Hepatocyte (in vitro differentiated cells): ENCODE data around the gene ARHGAP30.

Experiments used
- CTCF ChIP-seq: fragments of 200-600 bp; sonication (generic); IDR thresholded peaks from 2 replicates; pipeline ENCODE4 v1.5.1; 2016; ENCODE audit warnings: antibody characterized with exemption, mild to moderate bottlenecking; ENCODE audit not compliant: poor library complexity
- EZH2 ChIP-seq: fragments of 200-600 bp; sonication (generic); IDR thresholded peaks from 2 replicates; pipeline ENCODE4 v1.6.1; 2016; ENCODE audit warnings: antibody characterized with exemption, mild to moderate bottlenecking, borderline replicate concordance
- EZH2phosphoT487 ChIP-seq: fragments of 200-600 bp; sonication (generic); IDR thresholded peaks from one replicate; pipeline ENCODE4 v1.6.1; 2018; ENCODE audit warnings: antibody characterized with exemption, mild to moderate bottlenecking, low read depth, moderate library complexity; ENCODE audit not compliant: unreplicated experiment, severe bottlenecking

- TF ChIP-seq CTCF = peak; percentile 65
- no peak for TF ChIP-seq EZH2
- TF ChIP-seq EZH2phosphoT487 = no peak
These were observed 72.2 kb downstream of the ARHGAP30 start for GRCh38 chr1:160997323-160998038.
